GOT3 (cell line): ENCODE data around the gene MYD88.
A peak's percentile ranks its signal among the peaks of the same experiment; 100 is the strongest.
"Not testable (repeated sequence)": the region's sequence is repeated elsewhere in the genome, so short reads cannot be mapped to it uniquely, and the experiment has no call there.

Source experiments
- DNase-seq: peaks from one replicate; lab custom pipeline; 2025; ENCODE audit warnings: mixed read lengths; lab: John Stamatoyannopoulos, UW

MYD88 gene

GRCh38 chr3:38142959-38143358, 4.5 kb downstream of the MYD88 start:
- DNase-seq, result no peak

GRCh38 chr3:38143511-38143910, 5.0 kb downstream of the MYD88 start:
- no peak for DNase-seq

- DNase-seq, result no peak
These were observed 8.0 kb downstream of the MYD88 start for GRCh38 chr3:38146504-38146903.

- no peak for DNase-seq
These were observed 9.0 kb downstream of the MYD88 start for GRCh38 chr3:38147421-38147820.

- no peak for DNase-seq
These were observed 9.9 kb downstream of the MYD88 start for GRCh38 chr3:38148311-38148882.

- no peak for DNase-seq
These were observed 11.2 kb downstream of the MYD88 start for GRCh38 chr3:38149708-38150107.

GRCh38 chr3:38150780-38151528, 12.5 kb downstream of the MYD88 start:
- DNase-seq, result no peak

GRCh38 chr3:38151667-38152265, 13.3 kb downstream of the MYD88 start:
- DNase-seq, result no peak

GRCh38 chr3:38152609-38153008, 14.1 kb downstream of the MYD88 start:
- no peak for DNase-seq

GRCh38 chr3:38153221-38153620, 14.8 kb downstream of the MYD88 start:
- DNase-seq, result no peak

GRCh38 chr3:38154033-38154494, 15.6 kb downstream of the MYD88 start:
- DNase-seq, result no peak

GRCh38 chr3:38154625-38155255, 16.3 kb downstream of the MYD88 start:
- DNase-seq, result no peak

- DNase-seq, result no peak
These were observed 17.4 kb downstream of the MYD88 start for GRCh38 chr3:38155825-38156224.

- no peak for DNase-seq
These were observed 18.7 kb downstream of the MYD88 start for GRCh38 chr3:38157117-38157516.

GRCh38 chr3:38157595-38157994, 19.1 kb downstream of the MYD88 start:
- DNase-seq, result no peak

GRCh38 chr3:38158472-38158871, 20.0 kb downstream of the MYD88 start:
- no peak for DNase-seq

GRCh38 chr3:38160704-38161103, 22.2 kb downstream of the MYD88 start:
- DNase-seq, result not testable (repeated sequence)

GRCh38 chr3:38163117-38163840, 24.8 kb downstream of the MYD88 start:
- no peak for DNase-seq

- DNase-seq, result no peak
These were observed 25.6 kb downstream of the MYD88 start for GRCh38 chr3:38163841-38164642.

GRCh38 chr3:38164643-38164951, 26.1 kb downstream of the MYD88 start:
- no peak for DNase-seq

- peak; percentile 90 for DNase-seq
These were observed 26.7 kb downstream of the MYD88 start, which contains the start of gene OXSR1 for GRCh38 chr3:38164952-38165721. Gene OXSR1 (plus strand): TSS chr3:38165537. CDS start chr3:38165877, 340 bp downstream.
